ENCODE measurements around the gene KCNIP4.
"Not testable (repeated sequence)": the region's sequence is repeated elsewhere in the genome, so short reads cannot be mapped to it uniquely, and the experiment has no call there.

The KCNIP4 gene

DNA sequence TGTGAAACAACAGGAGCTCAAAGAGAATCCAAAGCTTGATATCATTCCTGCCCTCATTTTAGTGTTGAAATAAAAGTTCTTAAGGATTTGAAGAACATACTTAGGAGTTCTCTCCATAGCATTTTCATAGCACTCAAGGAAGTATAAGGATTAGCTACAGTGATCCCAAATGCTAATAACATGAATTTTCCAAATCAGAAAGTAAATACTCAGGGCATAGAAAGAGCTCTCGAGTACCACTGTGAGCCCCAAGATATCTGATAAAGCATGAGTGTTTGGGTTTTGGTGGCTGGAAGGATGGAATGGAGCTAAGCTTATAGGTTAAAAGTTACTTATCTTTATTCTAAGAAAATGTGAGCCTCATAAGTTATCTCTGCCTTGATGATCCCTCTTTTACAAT is 584.9 kb downstream of the KCNIP4 start:
- TF ChIP-seq, protein P1, sequence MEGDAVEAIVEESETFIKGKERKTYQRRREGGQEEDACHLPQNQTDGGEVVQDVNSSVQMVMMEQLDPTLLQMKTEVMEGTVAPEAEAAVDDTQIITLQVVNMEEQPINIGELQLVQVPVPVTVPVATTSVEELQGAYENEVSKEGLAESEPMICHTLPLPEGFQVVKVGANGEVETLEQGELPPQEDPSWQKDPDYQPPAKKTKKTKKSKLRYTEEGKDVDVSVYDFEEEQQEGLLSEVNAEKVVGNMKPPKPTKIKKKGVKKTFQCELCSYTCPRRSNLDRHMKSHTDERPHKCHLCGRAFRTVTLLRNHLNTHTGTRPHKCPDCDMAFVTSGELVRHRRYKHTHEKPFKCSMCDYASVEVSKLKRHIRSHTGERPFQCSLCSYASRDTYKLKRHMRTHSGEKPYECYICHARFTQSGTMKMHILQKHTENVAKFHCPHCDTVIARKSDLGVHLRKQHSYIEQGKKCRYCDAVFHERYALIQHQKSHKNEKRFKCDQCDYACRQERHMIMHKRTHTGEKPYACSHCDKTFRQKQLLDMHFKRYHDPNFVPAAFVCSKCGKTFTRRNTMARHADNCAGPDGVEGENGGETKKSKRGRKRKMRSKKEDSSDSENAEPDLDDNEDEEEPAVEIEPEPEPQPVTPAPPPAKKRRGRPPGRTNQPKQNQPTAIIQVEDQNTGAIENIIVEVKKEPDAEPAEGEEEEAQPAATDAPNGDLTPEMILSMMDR (IDR thresholded peaks at IDR 0.05; ENCODE audit: insufficient read depth, low read length, missing control alignments) = no peak
- POLR2A ChIA-PET = no interaction called here
- H3K4me3 ChIP-seq (ENCODE audit: low read depth, low read length) = no peak overlapping the region
- CTCF ChIA-PET = no interaction called here
- no peak for DNase-seq (ENCODE audit: low read depth, low spot score)

DNA sequence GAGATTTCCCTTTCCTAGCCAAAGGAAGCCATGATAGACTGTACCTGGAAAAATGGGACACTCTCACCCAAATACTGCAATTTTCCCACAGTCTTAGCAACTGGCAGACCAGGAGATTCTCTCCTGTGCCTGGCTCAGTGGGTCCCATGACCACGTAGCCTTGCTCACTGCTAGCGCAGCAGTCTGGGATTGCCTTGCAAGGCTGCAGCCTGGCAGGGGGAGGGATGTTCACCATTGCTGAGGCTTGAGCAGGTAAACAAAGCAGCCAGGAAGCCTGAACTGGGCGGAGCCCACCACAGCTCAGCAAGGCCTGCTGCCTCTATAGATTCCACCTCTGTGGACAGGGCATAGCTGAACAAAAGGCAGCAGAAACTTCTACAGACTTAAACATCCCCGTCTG is 596.2 kb downstream of the KCNIP4 start:
- DNase-seq (ENCODE audit: low read depth, low spot score); POLR2A ChIA-PET; H3K4me3 ChIP-seq (ENCODE audit: low read depth, low read length); CTCF ChIA-PET: not testable (repeated sequence)

DNA sequence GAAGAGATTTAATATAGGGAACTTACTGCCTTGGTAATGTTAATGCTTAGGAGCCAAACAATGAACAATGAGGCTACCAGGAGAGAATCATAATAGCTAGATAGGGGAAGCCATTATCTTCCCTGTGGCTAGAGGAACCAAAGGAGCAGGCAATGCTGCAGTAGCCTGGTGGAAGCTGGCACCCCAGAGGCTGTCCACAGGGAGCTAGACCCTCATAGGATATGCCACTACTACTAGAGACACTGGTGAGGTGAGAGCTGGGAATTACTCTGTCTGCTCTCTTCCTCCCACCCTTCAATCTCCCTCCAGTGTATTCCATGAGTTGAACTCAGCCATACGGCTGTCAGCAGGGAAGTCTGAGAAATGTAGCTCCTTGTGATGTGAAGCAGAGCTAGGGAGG is 601.4 kb downstream of the KCNIP4 start:
- TF ChIP-seq, protein P1 (IDR thresholded peaks at IDR 0.05; ENCODE audit: insufficient read depth, low read length, missing control alignments) = no peak
- H3K4me3 ChIP-seq (ENCODE audit: low read depth, low read length) = no peak overlapping the region
- ChIA-PET POLR2A (no interaction called here), CTCF (no interaction called here)
- DNase-seq (ENCODE audit: low read depth, low spot score) = no peak

DNA sequence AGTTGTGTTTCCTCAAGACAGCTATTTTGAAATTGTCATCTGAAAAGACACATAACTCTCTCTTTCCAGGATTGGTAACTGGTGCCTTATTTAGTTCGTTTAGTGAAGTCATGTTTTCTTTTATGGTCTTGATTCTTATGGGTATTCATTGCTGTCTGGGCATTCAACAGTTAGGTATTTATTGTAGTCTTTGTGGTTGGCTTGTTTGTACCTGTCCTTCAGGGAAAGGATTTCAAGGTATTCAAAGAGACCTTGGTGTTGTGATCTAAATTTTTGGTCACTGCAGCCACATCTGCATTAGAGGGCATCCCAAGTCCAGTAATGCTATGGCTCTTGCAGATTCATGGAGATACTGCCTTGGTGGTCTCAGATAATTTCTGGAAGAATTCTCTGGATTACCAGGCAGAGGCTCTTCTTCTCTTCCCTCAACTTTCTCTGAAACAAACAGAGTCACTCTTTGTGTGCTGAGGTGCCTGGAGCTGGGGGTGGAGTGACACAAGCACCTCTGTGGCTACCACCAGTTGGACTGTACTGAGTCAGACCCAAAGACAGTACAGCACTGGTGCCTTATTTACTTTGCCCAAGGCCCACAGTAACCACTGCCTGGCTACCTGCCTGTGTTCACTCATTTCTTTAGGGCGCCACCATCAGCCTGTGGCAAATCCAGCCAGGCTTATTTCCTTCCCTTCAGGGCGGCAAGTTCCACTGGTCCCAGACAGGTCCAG is 620.4 kb downstream of the KCNIP4 start:
- ChIA-PET POLR2A (no interaction called here), CTCF (no interaction called here)
- TF ChIP-seq, protein P1 (IDR thresholded peaks at IDR 0.05; ENCODE audit: insufficient read depth, low read length, missing control alignments) = no peak
- no peak overlapping the region for H3K4me3 ChIP-seq (ENCODE audit: low read depth, low read length)
- no peak for DNase-seq (ENCODE audit: low read depth, low spot score)

DNA sequence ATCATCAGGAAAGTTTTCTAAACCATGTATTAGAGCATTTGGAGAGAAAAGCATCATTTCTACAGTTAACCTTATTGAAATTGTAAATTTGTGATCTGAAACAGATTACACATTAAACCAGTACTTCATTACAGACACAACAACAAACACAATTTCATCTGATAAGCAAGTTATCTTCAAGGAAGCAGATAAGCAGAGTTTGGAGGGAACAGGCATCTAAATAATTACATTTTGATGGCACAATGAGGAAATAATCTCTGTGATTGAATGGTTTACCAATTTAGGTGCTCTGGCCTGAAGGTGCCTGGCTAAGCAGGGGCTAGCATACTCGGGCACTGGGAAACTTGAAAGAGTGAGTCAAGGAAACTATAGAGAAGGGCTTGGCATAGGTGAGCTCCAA is 628.5 kb downstream of the KCNIP4 start:
- DNase-seq (ENCODE audit: low read depth, low spot score) = no peak
- no peak overlapping the region for H3K4me3 ChIP-seq (ENCODE audit: low read depth, low read length)
- POLR2A ChIA-PET = no interaction called here
- CTCF ChIA-PET = no interaction called here
- TF ChIP-seq, protein P1 (IDR thresholded peaks at IDR 0.05; ENCODE audit: insufficient read depth, low read length, missing control alignments) = no peak

DNA sequence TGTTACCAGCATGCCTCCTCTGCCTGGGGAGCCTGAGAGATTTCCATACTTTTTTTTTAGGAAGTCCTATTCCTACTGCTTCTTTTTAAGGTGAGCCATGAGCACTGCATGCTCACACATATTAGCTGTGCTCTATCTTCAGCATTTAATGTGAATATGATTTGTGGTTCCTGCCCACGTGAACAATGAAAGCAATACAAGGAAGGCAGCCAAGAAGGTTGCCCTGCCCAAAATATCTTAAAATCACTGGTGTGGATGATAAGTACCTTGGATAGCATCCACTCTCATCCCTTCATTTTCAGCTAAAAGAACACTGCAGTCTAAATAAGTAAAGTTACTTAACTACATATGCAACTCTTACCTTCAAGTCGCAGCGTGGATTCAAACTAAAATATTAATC is 640.9 kb downstream of the KCNIP4 start:
- H3K4me3 ChIP-seq (ENCODE audit: low read depth, low read length) = no peak overlapping the region
- TF ChIP-seq, protein P1 (IDR thresholded peaks at IDR 0.05; ENCODE audit: insufficient read depth, low read length, missing control alignments) = no peak
- CTCF ChIA-PET = no interaction called here
- DNase-seq (ENCODE audit: low read depth, low spot score) = no peak
- POLR2A ChIA-PET = no interaction called here

DNA sequence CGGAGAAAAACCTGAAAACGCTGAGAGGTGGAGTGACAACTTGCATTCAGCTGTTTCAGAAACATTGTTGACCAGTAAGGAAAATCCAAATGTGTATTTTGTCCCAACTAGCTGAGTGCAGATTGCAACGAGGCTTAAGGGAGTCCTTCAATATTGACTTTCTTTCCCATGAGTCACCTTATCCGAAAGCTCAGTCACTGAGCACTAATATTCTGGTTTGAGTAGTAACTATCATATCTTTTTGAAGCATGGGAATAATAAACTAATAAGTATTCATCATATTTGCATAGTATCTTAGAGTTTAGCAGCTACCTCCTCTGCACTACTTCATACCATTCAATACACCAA is 644.1 kb downstream of the KCNIP4 start:
- no peak overlapping the region for H3K4me3 ChIP-seq (ENCODE audit: low read depth, low read length)
- CTCF ChIA-PET = no interaction called here
- POLR2A ChIA-PET = no interaction called here

More for the DNA sequence above, 644.1 kb downstream of the KCNIP4 start:
- no peak for DNase-seq (ENCODE audit: low read depth, low spot score)
- TF ChIP-seq, protein P1 (IDR thresholded peaks at IDR 0.05; ENCODE audit: insufficient read depth, low read length, missing control alignments) = no peak
